Subcutaneous adipose tissue (tissue), 4 donors: Measurements from ENCODE around the gene KNL1. TPM values are rescaled to one million over a fixed set of nuclear protein-coding genes. Genes with fewer than 3 reads are reported as not detected.

Source experiments
- CTCF ChIP-seq: fragments of 450-650 bp; IDR thresholded peaks from one replicate; pipeline ENCODE4 v1.5.1; 2016; ENCODE audit warnings: low read depth, mild to moderate bottlenecking, control low read depth, antibody characterized with exemption, moderate library complexity
- small RNA-seq: library from RNA; depleted of rRNA; stranded (forward); fragments of <200 nt; gene quantifications from one replicate; pipeline ENCODE3, GENCODE V24; 2016
- total RNA-seq, 4 donors: library from RNA; depleted of rRNA; stranded (reverse); fragments of >200 nt; gene quantifications; one replicate each; pipeline ENCODE4 v1.1.0, GENCODE V29; 2016

The KNL1 gene
- total RNA-seq, 4 donors from 2014 or later = 0.19 to 3.7 (median 1.2) TPM

GRCh38 chr15:40695469-40695890, 101.4 kb downstream of the KNL1 start:
- TF ChIP-seq CTCF = no peak

GRCh38 chr15:40696228-40696627, 102.2 kb downstream of the KNL1 start:
- no peak for TF ChIP-seq CTCF

GRCh38 chr15:40697916-40698315, 103.9 kb downstream of the KNL1 start:
- no peak for TF ChIP-seq CTCF

- no peak for TF ChIP-seq CTCF
These were observed 108.0 kb downstream of the KNL1 start for GRCh38 chr15:40702077-40702476.

GRCh38 chr15:40706121-40706520, 112.1 kb downstream of the KNL1 start:
- no peak for TF ChIP-seq CTCF

Small RNAs within 50 kb of the gene (small RNA-seq; reads per million reads assigned to genes)
- gene RF00017 = not detected
- gene RN7SL376P = not detected

Other genes starting within 250 kb of the KNL1 start
- 10 to 100 TPM in 1 of 4 donors, 1 to 10 TPM in 1, not detected in 2; 3.9 to 16.0 TPM for gene PHGR1, start 243.2 kb upstream of the KNL1 start, total RNA-seq
- under 1 TPM in 3 of 4 donors, not detected in 1; under 0.01 to 0.19 (median under 0.01) TPM for gene DISP2, start 236.0 kb upstream of the KNL1 start, total RNA-seq
- 10 to 100 TPM in 3 of 4 donors, 1 to 10 TPM in 1; 7.9 to 24.9 (median 12.9) TPM for gene KNSTRN, start 211.5 kb upstream of the KNL1 start, total RNA-seq
- 100 to 1,000 TPM in 1 of 4 donors, 10 to 100 TPM in 3; 24.9 to 101 (median 48.0) TPM for gene IVD, start 188.5 kb upstream of the KNL1 start, total RNA-seq
- 10 to 100 TPM in 1 of 4 donors, 1 to 10 TPM in 3; 4.1 to 17.1 (median 9.1) TPM for gene BAHD1, start 153.3 kb upstream of the KNL1 start, total RNA-seq
- gene CHST14, start 123.3 kb upstream of the KNL1 start, total RNA-seq = 1 to 10 TPM; 9.0 to 9.8 (median 9.7) TPM
- gene CCDC32, start 29.2 kb upstream of the KNL1 start, total RNA-seq = 10 to 100 TPM; 18.1 to 53.9 (median 27.4) TPM
- gene RPUSD2, start 24.9 kb upstream of the KNL1 start, total RNA-seq = 1 to 10 TPM; 3.3 to 9.4 (median 5.3) TPM
- gene RAD51, start 100.9 kb downstream of the KNL1 start, total RNA-seq = 1 to 10 TPM in 2 of 4 donors, under 1 TPM in 1, not detected in 1; 0.88 to 5.8 (median 3.1) TPM
- 10 to 100 TPM; 26.3 to 71.4 (median 35.6) TPM for gene RMDN3, start 161.0 kb downstream of the KNL1 start, total RNA-seq
- gene GCHFR, start 169.8 kb downstream of the KNL1 start, total RNA-seq = 100 to 1,000 TPM in 3 of 4 donors, 10 to 100 TPM in 1; 60.0 to 135 (median 117) TPM
- under 1 TPM in 2 of 4 donors, not detected in 2; 0.66 to 0.85 TPM for gene C15orf62, start 175.7 kb downstream of the KNL1 start, total RNA-seq
- 10 to 100 TPM; 16.1 to 25.5 (median 19.3) TPM for gene ZFYVE19, start 212.8 kb downstream of the KNL1 start, total RNA-seq
- gene DNAJC17, start 213.2 kb downstream of the KNL1 start, total RNA-seq = 10 to 100 TPM; 12.1 to 33.9 (median 18.3) TPM
- gene PPP1R14D, start 234.5 kb downstream of the KNL1 start, total RNA-seq = not detected
- gene SPINT1, start 249.8 kb downstream of the KNL1 start, total RNA-seq = 10 to 100 TPM in 1 of 4 donors, 1 to 10 TPM in 2, not detected in 1; 2.3 to 13.1 (median 4.0) TPM